Keratinocyte (primary cell): ENCODE measurements around the gene OR1F1.

Experiments used
- EZH2 ChIP-seq: IDR thresholded peaks from one replicate; pipeline ENCODE4 v1.6.1; 2012; ENCODE audit warnings: inconsistent platforms, mild to moderate bottlenecking, low read length, moderate library complexity
- TF ChIP-seq, protein P1 (sequence below), 3 experiments: IDR thresholded peaks in 1 of 3; conservative IDR thresholded peaks in 1 of 3; optimal IDR thresholded peaks in 1 of 3; 2 replicates in 2 of 3; 3 replicates in 1 of 3; pipeline versions ENCODE3 to v1.5.1; 2011; ENCODE audit warnings: low read length in 3 of 3, mild to moderate bottlenecking in 3 of 3, moderate library complexity in 2 of 3, control low read depth in 1 of 3, inconsistent platforms in 1 of 3; ENCODE audit not compliant: insufficient read depth in 2 of 3; ENCODE audit errors: extremely low read depth in 1 of 3

DNA sequence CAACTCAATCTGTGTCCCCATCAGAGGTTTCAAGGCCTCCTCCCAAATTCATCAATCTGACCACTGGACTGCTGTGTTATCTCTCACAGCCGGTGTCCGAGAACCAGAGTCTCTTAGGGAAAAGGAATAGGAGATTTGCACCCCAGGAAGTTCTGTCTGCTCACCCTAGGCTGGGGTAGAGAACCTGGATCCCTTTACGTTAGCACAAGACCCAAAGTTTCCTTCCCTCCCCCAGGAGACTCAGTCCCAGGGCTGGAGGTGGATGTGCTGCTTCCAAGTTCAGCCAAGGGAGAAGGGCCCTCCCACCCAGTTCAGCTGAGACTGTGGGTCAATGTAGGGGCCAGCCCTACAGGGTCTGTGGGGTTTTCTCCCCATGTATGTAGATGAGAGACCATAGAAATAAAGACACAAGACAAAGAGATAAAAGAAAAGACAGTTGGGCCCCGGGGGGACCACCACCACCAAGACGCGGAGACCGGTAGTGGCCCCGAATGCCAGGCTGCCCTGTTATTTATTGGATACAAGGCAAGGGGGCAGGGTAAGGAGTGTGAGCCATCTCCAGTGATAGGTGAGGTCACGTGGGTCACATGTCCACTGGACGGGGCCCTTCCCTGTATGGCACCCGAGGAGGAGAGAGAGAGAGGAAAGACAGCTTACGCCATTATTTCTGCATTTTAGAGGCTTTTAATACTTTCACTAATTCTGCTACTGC is 22.7 kb upstream of the OR1F1 start:
- TF ChIP-seq, protein P1, sequence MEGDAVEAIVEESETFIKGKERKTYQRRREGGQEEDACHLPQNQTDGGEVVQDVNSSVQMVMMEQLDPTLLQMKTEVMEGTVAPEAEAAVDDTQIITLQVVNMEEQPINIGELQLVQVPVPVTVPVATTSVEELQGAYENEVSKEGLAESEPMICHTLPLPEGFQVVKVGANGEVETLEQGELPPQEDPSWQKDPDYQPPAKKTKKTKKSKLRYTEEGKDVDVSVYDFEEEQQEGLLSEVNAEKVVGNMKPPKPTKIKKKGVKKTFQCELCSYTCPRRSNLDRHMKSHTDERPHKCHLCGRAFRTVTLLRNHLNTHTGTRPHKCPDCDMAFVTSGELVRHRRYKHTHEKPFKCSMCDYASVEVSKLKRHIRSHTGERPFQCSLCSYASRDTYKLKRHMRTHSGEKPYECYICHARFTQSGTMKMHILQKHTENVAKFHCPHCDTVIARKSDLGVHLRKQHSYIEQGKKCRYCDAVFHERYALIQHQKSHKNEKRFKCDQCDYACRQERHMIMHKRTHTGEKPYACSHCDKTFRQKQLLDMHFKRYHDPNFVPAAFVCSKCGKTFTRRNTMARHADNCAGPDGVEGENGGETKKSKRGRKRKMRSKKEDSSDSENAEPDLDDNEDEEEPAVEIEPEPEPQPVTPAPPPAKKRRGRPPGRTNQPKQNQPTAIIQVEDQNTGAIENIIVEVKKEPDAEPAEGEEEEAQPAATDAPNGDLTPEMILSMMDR (optimal IDR thresholded peaks at IDR 0.05 in 1 of 3, IDR thresholded peaks at IDR 0.05 in 1 of 3, conservative IDR thresholded peaks at IDR 0.05 in 1 of 3; ENCODE audit: extremely low read depth in 1 of 3, insufficient read depth in 2 of 3, low read length in 3 of 3), result no peak
- TF ChIP-seq EZH2, result no peak
